Keratinocyte (primary cell): ENCODE results near the gene CNR1.

Experiments
- EZH2 ChIP-seq: IDR thresholded peaks from one replicate; pipeline ENCODE4 v1.6.1; 2012; ENCODE audit warnings: inconsistent platforms, mild to moderate bottlenecking, low read length, moderate library complexity
- TF ChIP-seq, protein P1 (sequence below), 3 experiments: IDR thresholded peaks in 1 of 3; conservative IDR thresholded peaks in 1 of 3; optimal IDR thresholded peaks in 1 of 3; 2 replicates in 2 of 3; 3 replicates in 1 of 3; pipeline versions ENCODE3 to v1.5.1; 2011; ENCODE audit warnings: low read length in 3 of 3, mild to moderate bottlenecking in 3 of 3, moderate library complexity in 2 of 3, control low read depth in 1 of 3, inconsistent platforms in 1 of 3; ENCODE audit not compliant: insufficient read depth in 2 of 3; ENCODE audit errors: extremely low read depth in 1 of 3

- TF ChIP-seq, protein P1, sequence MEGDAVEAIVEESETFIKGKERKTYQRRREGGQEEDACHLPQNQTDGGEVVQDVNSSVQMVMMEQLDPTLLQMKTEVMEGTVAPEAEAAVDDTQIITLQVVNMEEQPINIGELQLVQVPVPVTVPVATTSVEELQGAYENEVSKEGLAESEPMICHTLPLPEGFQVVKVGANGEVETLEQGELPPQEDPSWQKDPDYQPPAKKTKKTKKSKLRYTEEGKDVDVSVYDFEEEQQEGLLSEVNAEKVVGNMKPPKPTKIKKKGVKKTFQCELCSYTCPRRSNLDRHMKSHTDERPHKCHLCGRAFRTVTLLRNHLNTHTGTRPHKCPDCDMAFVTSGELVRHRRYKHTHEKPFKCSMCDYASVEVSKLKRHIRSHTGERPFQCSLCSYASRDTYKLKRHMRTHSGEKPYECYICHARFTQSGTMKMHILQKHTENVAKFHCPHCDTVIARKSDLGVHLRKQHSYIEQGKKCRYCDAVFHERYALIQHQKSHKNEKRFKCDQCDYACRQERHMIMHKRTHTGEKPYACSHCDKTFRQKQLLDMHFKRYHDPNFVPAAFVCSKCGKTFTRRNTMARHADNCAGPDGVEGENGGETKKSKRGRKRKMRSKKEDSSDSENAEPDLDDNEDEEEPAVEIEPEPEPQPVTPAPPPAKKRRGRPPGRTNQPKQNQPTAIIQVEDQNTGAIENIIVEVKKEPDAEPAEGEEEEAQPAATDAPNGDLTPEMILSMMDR (optimal IDR thresholded peaks at IDR 0.05 in 1 of 3, IDR thresholded peaks at IDR 0.05 in 1 of 3, conservative IDR thresholded peaks at IDR 0.05 in 1 of 3; ENCODE audit: extremely low read depth in 1 of 3, insufficient read depth in 2 of 3, low read length in 3 of 3) = no peak
- TF ChIP-seq EZH2 = no peak
These were observed 41.1 kb downstream of the CNR1 start for GRCh38 chr6:88124925-88125557.
